ENCODE results near the gene SNX7.

The SNX7 gene

DNA sequence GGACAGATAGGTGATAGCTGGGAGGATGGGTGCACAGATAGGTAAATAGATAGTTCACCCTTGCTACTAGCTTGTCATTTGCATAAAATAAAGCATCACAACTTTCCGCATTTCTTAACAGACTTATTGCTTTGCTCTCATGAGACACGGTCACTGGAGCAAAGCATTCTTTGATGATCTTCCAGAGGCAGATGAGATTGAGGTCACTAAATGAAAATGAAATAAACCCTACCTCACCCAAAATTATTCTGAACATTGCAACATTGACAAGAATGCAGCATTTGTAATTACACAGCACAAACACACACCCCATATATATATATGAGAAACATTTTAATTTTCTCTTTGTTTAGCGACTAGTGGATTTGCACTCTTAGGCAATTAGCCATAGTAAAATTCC is 107.6 kb downstream of the SNX7 start:
- H3K4me3 ChIP-seq (ENCODE audit: low read length) = no peak overlapping the region
- TF ChIP-seq, protein P1, sequence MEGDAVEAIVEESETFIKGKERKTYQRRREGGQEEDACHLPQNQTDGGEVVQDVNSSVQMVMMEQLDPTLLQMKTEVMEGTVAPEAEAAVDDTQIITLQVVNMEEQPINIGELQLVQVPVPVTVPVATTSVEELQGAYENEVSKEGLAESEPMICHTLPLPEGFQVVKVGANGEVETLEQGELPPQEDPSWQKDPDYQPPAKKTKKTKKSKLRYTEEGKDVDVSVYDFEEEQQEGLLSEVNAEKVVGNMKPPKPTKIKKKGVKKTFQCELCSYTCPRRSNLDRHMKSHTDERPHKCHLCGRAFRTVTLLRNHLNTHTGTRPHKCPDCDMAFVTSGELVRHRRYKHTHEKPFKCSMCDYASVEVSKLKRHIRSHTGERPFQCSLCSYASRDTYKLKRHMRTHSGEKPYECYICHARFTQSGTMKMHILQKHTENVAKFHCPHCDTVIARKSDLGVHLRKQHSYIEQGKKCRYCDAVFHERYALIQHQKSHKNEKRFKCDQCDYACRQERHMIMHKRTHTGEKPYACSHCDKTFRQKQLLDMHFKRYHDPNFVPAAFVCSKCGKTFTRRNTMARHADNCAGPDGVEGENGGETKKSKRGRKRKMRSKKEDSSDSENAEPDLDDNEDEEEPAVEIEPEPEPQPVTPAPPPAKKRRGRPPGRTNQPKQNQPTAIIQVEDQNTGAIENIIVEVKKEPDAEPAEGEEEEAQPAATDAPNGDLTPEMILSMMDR (IDR thresholded peaks at IDR 0.05; ENCODE audit: low read depth, low read length) = no peak
- TF ChIP-seq EZH2phosphoT487 (IDR thresholded peaks at IDR 0.05; ENCODE audit: low read depth) = no peak
- H3K9me3 ChIP-seq (ENCODE audit: insufficient read depth, low read length) = no peaks in the 10 kb centered on the region
- H3K27ac ChIP-seq (ENCODE audit: low read length) = no peak overlapping the region
- no peaks in the 10 kb centered on the region for H3K27me3 ChIP-seq (ENCODE audit: low read depth, low read length)
- H3K4me2 ChIP-seq (ENCODE audit: low read length) = no peak overlapping the region
- no peaks in the 10 kb centered on the region for H3K36me3 ChIP-seq (replicated peaks; ENCODE audit: low read depth, low read length)
- no peak overlapping the region for H3K9ac ChIP-seq (ENCODE audit: low read length)
- H2AFZ ChIP-seq (ENCODE audit: low read depth, low read length) = no peak overlapping the region
- peaks cover 19% of the 10 kb centered on the region for H3K4me1 ChIP-seq (ENCODE audit: low read length)
- H4K20me1 ChIP-seq (ENCODE audit: insufficient read depth, low read length) = no peaks in the 10 kb centered on the region
- H3K79me2 ChIP-seq (ENCODE audit: low read length) = no peaks in the 10 kb centered on the region

DNA sequence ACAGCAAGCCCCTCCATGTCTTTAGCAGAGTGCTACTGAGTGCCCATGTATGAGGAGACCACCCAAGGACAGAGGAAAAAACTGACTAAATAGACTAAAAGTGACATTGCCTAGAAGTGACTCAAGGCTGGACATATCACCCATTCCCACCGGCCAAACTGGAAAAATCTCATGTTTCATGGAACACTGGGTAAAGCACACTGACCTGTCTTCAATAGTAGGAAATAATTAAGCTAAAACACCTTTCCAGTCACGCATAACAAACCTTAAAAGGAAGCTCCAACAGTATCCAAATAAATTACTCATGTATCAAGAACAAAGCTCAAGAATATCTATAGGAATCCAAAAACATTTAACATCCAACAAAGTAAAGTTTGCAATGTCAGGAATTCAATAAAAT is 120.4 kb downstream of the SNX7 start:
- H3K4me3 ChIP-seq (ENCODE audit: low read length) = no peak overlapping the region
- H2AFZ ChIP-seq (ENCODE audit: low read depth, low read length) = no peak overlapping the region
- no peak overlapping the region for H3K27ac ChIP-seq (ENCODE audit: low read length)
- H3K79me2 ChIP-seq (ENCODE audit: low read length) = no peaks in the 10 kb centered on the region
- H3K4me2 ChIP-seq (ENCODE audit: low read length) = no peak overlapping the region
- H4K20me1 ChIP-seq (ENCODE audit: insufficient read depth, low read length) = no peaks in the 10 kb centered on the region
- no peak overlapping the region for H3K9ac ChIP-seq (ENCODE audit: low read length)
- no peaks in the 10 kb centered on the region for H3K9me3 ChIP-seq (ENCODE audit: insufficient read depth, low read length)
- H3K27me3 ChIP-seq (ENCODE audit: low read depth, low read length) = no peaks in the 10 kb centered on the region
- no peaks in the 10 kb centered on the region for H3K36me3 ChIP-seq (replicated peaks; ENCODE audit: low read depth, low read length)
- TF ChIP-seq EZH2phosphoT487 (IDR thresholded peaks at IDR 0.05; ENCODE audit: low read depth) = no peak
- TF ChIP-seq, protein P1 (IDR thresholded peaks at IDR 0.05; ENCODE audit: low read depth, low read length) = no peak
- H3K4me1 ChIP-seq (ENCODE audit: low read length) = no peaks in the 10 kb centered on the region

DNA sequence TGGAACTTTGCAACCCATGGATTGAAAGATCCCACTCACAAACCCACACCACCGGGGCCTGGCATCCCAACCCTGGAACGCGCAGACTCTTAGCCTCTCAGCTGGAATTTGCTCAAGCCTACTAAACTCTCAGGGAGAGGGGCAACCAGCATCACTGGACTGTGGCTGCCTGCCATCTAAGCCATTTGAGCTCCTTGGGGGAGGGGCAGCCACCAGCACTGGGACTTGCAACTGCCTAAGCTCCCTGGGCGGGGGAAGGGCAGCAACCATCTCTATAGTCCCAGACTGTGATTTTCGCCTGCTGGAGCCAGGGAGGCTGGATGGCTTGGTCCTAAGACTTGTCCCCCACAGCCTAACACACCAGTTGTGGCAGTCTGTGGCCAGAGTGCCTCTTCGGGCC is 122.3 kb downstream of the SNX7 start:
- Histone ChIP-seq H3K36me3 (replicated peaks; ENCODE audit: low read depth, low read length) (no peaks in the 10 kb centered on the region), H3K4me3 (ENCODE audit: low read length) (no peak overlapping the region)
- TF ChIP-seq, protein P1 (IDR thresholded peaks at IDR 0.05; ENCODE audit: low read depth, low read length) = no peak
- TF ChIP-seq EZH2phosphoT487 (IDR thresholded peaks at IDR 0.05; ENCODE audit: low read depth) = no peak

DNA sequence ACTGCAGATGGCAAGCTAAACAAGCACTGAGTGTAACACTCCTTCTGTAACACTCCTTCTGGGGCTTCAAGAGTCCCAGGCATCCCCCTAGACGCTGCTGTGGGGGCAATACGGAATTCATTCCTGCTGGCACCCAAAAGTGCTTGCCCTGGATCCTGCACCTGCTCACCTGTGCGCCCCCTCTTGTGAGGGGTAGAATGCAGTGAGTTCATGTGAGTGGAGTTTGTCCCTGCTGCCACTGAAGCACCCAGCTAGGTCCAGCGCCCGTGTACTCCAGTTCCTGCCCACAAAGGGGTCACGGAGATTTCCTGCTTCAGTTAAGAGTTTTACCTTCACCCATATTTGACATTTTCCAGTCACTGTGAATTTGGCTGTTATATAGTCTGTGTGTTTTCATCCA is 130.0 kb downstream of the SNX7 start:
- H3K9me3 ChIP-seq (ENCODE audit: insufficient read depth, low read length) = no peaks in the 10 kb centered on the region
- TF ChIP-seq, protein P1 (IDR thresholded peaks at IDR 0.05; ENCODE audit: low read depth, low read length) = no peak
- TF ChIP-seq EZH2phosphoT487 (IDR thresholded peaks at IDR 0.05; ENCODE audit: low read depth) = no peak
- H3K4me1 ChIP-seq (ENCODE audit: low read length) = no peaks in the 10 kb centered on the region
- H3K4me3 ChIP-seq (ENCODE audit: low read length) = no peak overlapping the region
- no peaks in the 10 kb centered on the region for H3K27me3 ChIP-seq (ENCODE audit: low read depth, low read length)
- H3K4me2 ChIP-seq (ENCODE audit: low read length) = no peak overlapping the region
- no peak overlapping the region for H2AFZ ChIP-seq (ENCODE audit: low read depth, low read length)
- H3K36me3 ChIP-seq (replicated peaks; ENCODE audit: low read depth, low read length) = no peaks in the 10 kb centered on the region
- no peak overlapping the region for H3K9ac ChIP-seq (ENCODE audit: low read length)
- H4K20me1 ChIP-seq (ENCODE audit: insufficient read depth, low read length) = no peaks in the 10 kb centered on the region
- H3K79me2 ChIP-seq (ENCODE audit: low read length) = no peaks in the 10 kb centered on the region
- H3K27ac ChIP-seq (ENCODE audit: low read length) = no peak overlapping the region

More for the DNA sequence above, 122.3 kb downstream of the SNX7 start:
- no peaks in the 10 kb centered on the region for H3K9me3 ChIP-seq (ENCODE audit: insufficient read depth, low read length)
- H3K9ac ChIP-seq (ENCODE audit: low read length) = no peak overlapping the region
- no peak overlapping the region for H2AFZ ChIP-seq (ENCODE audit: low read depth, low read length)
- H3K27me3 ChIP-seq (ENCODE audit: low read depth, low read length) = no peaks in the 10 kb centered on the region
- H4K20me1 ChIP-seq (ENCODE audit: insufficient read depth, low read length) = no peaks in the 10 kb centered on the region
- no peaks in the 10 kb centered on the region for H3K4me1 ChIP-seq (ENCODE audit: low read length)
- no peaks in the 10 kb centered on the region for H3K79me2 ChIP-seq (ENCODE audit: low read length)
- no peak overlapping the region for H3K27ac ChIP-seq (ENCODE audit: low read length)
- H3K4me2 ChIP-seq (ENCODE audit: low read length) = no peak overlapping the region

Measured in OCI-LY3 (cell line).